ENCODE measurements around the gene CCDC85C. TPM values are rescaled to one million over a fixed set of nuclear protein-coding genes. Genes with fewer than 3 reads are reported as not detected.

Gene CCDC85C
- total RNA-seq, 4 donors from 2014 or later = 0.88 to 56.3 (median 13.6) TPM

- Histone ChIP-seq H3K9me3 (no peaks in the 10 kb centered on the region), H3K4me3 (no peak overlapping the region), H3K27ac (peak overlapping the region in 1 of 2 donors; percentile 65), H3K27me3 (no peaks in the 10 kb centered on the region), H3K4me1 (peaks cover 0 to 37% of the 10 kb centered on the region in 2 donors), H3K36me3 (no peaks in the 10 kb centered on the region)
- TF ChIP-seq POLR2A (IDR thresholded peaks at IDR 0.05) (no peak), CTCF (IDR thresholded peaks at IDR 0.05) (no peak)
- intact Hi-C loops (cut with DNase I; ENCODE audit: low total_unique reads) = no loop called here
- no peak for DNase-seq
Observed at GRCh38 chr14:99586054-99586760, 17.8 kb downstream of the CCDC85C start.

GRCh38 chr14:99584823-99585222 is 19.2 kb downstream of the CCDC85C start:
- Histone ChIP-seq H3K4me3 (no peak overlapping the region), H3K27me3 (no peaks in the 10 kb centered on the region), H3K36me3 (no peaks in the 10 kb centered on the region), H3K27ac (no peak overlapping the region), H3K4me1 (peaks cover 3 to 23% of the 10 kb centered on the region in 2 donors), H3K9me3 (no peaks in the 10 kb centered on the region)
- intact Hi-C loops (cut with DNase I; ENCODE audit: low total_unique reads) = no loop called here
- no peak for TF ChIP-seq POLR2A (IDR thresholded peaks at IDR 0.05)
- TF ChIP-seq CTCF (IDR thresholded peaks at IDR 0.05) = no peak
- DNase-seq = no peak

- no peaks in the 10 kb centered on the region for H3K27me3 ChIP-seq
- H3K4me1 ChIP-seq = peaks cover 22 to 23% of the 10 kb centered on the region in 2 donors
- no peak for DNase-seq
- H3K9me3 ChIP-seq = no peaks in the 10 kb centered on the region
- TF ChIP-seq CTCF (IDR thresholded peaks at IDR 0.05) (no peak), POLR2A (IDR thresholded peaks at IDR 0.05) (no peak)
- H3K4me3 ChIP-seq = no peak overlapping the region
- intact Hi-C loops (cut with DNase I; ENCODE audit: low total_unique reads) = no loop called here
- peak overlapping the region in 1 of 2 donors; percentile 9 for H3K27ac ChIP-seq
- H3K36me3 ChIP-seq = no peaks in the 10 kb centered on the region
Observed at GRCh38 chr14:99581938-99582337, 22.1 kb downstream of the CCDC85C start.

- Histone ChIP-seq H3K4me3 (no peak overlapping the region), H3K36me3 (no peaks in the 10 kb centered on the region), H3K9me3 (no peaks in the 10 kb centered on the region), H3K27me3 (no peaks in the 10 kb centered on the region), H3K4me1 (peaks cover 27 to 28% of the 10 kb centered on the region in 2 donors), H3K27ac (peak overlapping the region; percentile 70 to 85)
- no peak for TF ChIP-seq CTCF (IDR thresholded peaks at IDR 0.05)
- intact Hi-C loops (cut with DNase I; ENCODE audit: low total_unique reads) = no loop called here
- no peak for DNase-seq
Observed at GRCh38 chr14:99581374-99581773, 22.6 kb downstream of the CCDC85C start.

GRCh38 chr14:99579903-99580571 is 24.0 kb downstream of the CCDC85C start:
- Histone ChIP-seq H3K36me3 (no peaks in the 10 kb centered on the region), H3K9me3 (no peaks in the 10 kb centered on the region), H3K27ac (peak overlapping the region; percentile 70 to 85), H3K27me3 (no peaks in the 10 kb centered on the region), H3K4me1 (peaks cover 39 to 42% of the 10 kb centered on the region in 2 donors), H3K4me3 (no peak overlapping the region)
- TF ChIP-seq CTCF (IDR thresholded peaks at IDR 0.05) = no peak
- peak in 1 of 2 donors; percentile 22 for DNase-seq
- intact Hi-C loops (cut with DNase I; ENCODE audit: low total_unique reads) = no loop called here
